GM19240 (cell line): Measurements from ENCODE around the gene BTBD10.

ENCODE experiments used
- DNase-seq: peaks from one replicate; pipeline ENCODE4 v3.0.0; 2011; ENCODE audit warnings: low spot score; ENCODE audit not compliant: insufficient read length

BTBD10 gene

DNA sequence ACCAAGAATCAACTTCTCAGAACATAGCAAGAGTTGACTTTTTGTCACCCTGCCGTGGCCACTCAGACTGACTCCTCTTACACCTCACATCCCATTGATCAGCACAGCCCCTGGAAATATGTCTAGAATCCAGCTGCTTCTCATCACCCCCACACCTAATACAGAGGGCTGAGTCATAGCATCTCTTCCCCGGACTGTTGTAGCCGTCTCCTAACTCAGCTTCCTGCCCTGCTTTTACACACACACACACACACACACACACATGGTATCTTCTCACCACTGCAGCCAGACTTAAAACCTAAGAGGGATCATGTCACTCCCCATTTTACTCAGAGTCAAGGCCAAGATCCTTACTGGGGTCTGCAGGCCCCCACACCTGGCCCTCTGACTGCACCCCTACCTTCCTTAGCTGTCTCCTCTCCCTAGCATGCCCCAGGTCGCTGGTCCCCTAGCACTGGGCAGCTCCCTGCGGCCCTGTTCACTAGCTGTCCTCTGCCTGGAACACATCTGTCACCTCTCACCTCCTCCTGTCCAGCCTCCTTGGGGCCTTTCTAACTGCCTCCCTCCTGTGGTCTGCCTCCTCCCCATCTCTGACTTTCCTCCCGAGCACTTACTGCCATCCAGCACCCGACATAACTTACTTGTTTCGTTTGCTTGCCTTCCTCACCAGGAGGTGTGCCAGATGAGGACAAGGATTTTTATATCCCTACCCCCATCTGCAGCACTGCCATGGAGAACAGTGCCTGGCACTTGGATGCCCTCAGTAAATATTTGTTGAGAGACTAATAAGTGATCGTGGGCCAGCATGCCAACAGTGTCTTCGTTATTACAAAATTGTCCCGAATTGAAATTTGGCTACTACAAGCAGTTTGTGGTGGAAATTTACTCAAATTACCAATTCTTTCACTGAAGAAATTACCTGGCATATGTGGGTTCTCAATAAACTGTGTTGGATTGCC, 123.5 kb downstream of the BTBD10 start:
- no peak for DNase-seq

DNA sequence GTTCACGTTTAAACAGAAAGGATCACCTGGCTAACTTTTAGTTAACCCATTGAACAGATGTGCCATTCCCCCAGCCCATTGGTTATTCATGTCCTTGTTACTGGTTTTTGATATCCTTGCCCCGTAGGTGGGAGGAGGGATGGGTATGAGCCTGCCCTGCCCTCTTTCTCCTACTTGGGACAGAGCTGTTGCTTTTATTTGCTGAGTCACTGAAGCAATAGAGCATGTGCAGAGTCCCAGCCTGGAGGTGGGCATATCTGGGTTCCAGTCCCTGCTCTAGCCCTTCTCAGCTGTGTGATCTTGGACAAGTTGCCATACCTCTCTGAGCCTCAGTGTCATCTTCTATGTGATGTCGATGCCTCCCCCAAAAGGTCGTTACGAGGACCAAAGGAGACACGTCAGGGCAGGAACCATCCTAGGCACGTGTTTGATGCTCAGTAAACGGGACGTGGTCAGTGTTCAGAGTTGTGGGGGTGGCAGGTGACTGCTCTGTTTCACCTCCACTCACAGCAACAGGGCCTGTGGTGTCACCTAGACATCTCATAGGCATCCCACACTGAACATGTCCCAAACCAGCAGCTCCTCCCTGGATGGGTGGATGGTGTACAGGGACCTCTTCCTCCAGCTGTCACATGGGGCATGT, 124.5 kb downstream of the BTBD10 start:
- no peak for DNase-seq

DNA sequence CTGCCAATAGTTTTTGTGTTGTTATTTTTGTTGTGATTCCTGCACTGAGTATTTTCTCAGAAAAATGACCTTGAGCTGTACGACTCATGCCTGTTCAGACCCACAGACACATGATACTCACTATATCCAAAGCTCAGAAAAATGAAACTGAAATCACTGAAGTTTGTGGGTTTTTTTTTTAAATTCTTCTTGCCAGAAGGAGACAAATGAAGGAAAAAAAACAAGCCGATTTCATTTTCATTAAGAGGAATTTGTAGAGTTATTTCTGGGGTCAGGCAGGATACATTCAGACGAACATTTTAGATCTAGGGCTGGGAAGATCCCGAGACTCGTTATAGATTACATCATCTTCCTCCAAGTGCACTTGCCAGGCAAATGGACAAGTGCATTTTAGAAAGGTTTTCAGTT, 125.0 kb downstream of the BTBD10 start:
- DNase-seq: no peak
